22Rv1 (cell line): ENCODE results near the gene ARHGEF10L.

Experiments
- H3K27ac ChIP-seq: fragments of 450-650 bp; 2 replicates; pipeline ENCODE4 v1.5.1; 2017
- CTCF ChIP-seq: fragments of 450-650 bp; IDR thresholded peaks from 2 replicates; pipeline ENCODE4 v1.5.1; 2017; ENCODE audit warnings: mild to moderate bottlenecking
- ZFX ChIP-seq: fragments of 450-650 bp; IDR thresholded peaks from 2 replicates; pipeline ENCODE4 v1.6.1; 2017; ENCODE audit warnings: antibody characterized with exemption, borderline replicate concordance

Gene ARHGEF10L

GRCh38 chr1:17746920-17747319 lies 207.4 kb downstream of the ARHGEF10L start:
- TF ChIP-seq CTCF (no peak), ZFX (no peak)
- no peak overlapping the region for H3K27ac ChIP-seq
